ENCODE data around the gene ZNF292.

The ZNF292 gene

DNA sequence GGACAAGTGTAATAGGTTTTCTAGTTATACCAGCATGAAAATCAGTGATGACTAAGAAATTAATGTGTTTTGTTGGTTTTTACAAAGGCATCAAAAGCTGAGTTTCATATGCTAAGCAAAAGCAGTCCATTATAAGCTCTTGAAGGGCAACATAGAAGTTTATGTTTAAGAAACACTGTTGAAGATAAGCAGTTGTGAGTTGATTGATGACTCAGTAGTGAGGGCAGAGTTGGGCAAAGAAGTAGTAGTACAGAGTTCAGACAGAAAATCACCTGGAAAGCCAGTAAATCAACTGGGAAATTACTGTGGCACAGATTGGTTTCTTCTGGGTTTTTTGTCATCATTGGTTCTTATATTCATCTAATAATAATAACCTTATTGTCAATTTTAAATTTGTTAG, 89.0 kb downstream of the ZNF292 start:
- peaks cover 18 to 31% of the 10 kb centered on the region in 2 donors for H3K36me3 ChIP-seq (ENCODE audit: control insufficient read depth in 1 of 2, insufficient read depth in 2 of 2, low read length in 2 of 2)
- H3K27me3 ChIP-seq (ENCODE audit: low read depth, low read length), result no peaks in the 10 kb centered on the region
- no peaks in the 10 kb centered on the region for H3K4me1 ChIP-seq (ENCODE audit: control insufficient read depth in 1 of 2, insufficient read depth in 2 of 2, low read length in 2 of 2)
- no peaks in the 10 kb centered on the region for H3K9me3 ChIP-seq (ENCODE audit: control insufficient read depth in 1 of 2, low read length in 2 of 2)
- H3K27ac ChIP-seq (ENCODE audit: low read length), result no peak overlapping the region
- H3K4me3 ChIP-seq (ENCODE audit: low read depth in 1 of 2, low read length in 2 of 2), result no peak overlapping the region

DNA sequence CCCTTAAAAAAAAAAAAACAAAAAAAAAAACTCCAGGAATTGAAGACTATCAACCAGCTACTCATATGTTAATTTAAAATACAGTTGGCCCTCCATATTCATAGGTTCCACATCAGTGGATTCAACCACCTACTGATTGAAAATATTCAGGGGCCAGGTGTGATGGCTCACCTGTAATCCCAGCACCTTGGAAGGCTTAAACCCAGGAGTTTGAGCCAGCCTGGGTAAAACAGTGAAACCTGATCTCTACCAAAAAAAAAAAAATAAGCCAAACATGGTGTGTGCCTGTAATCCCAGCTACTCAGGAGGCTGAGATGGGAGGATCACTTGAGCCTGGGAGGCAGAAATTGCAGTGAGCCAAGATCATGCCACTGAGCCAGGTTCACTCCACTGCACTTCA, 94.7 kb downstream of the ZNF292 start:
- no peaks in the 10 kb centered on the region for H3K4me1 ChIP-seq (ENCODE audit: control insufficient read depth in 1 of 2, insufficient read depth in 2 of 2, low read length in 2 of 2)
- H3K4me3 ChIP-seq (ENCODE audit: low read depth in 1 of 2, low read length in 2 of 2), result no peak overlapping the region
- peaks cover 28 to 55% of the 10 kb centered on the region in 2 donors for H3K36me3 ChIP-seq (ENCODE audit: control insufficient read depth in 1 of 2, insufficient read depth in 2 of 2, low read length in 2 of 2)
- H3K27ac ChIP-seq (ENCODE audit: low read length), result no peak overlapping the region
- no peaks in the 10 kb centered on the region for H3K9me3 ChIP-seq (ENCODE audit: control insufficient read depth in 1 of 2, low read length in 2 of 2)
- H3K27me3 ChIP-seq (ENCODE audit: low read depth, low read length), result no peaks in the 10 kb centered on the region

- Histone ChIP-seq H3K27ac (ENCODE audit: low read length) (no peak overlapping the region), H3K4me1 (ENCODE audit: control insufficient read depth in 1 of 2, insufficient read depth in 2 of 2, low read length in 2 of 2) (no peaks in the 10 kb centered on the region), H3K9me3 (ENCODE audit: control insufficient read depth in 1 of 2, low read length in 2 of 2) (no peaks in the 10 kb centered on the region), H3K4me3 (ENCODE audit: low read depth in 1 of 2, low read length in 2 of 2) (no peak overlapping the region), H3K36me3 (ENCODE audit: control insufficient read depth in 1 of 2, insufficient read depth in 2 of 2, low read length in 2 of 2) (peaks cover 39 to 65% of the 10 kb centered on the region in 2 donors), H3K27me3 (ENCODE audit: low read depth, low read length) (no peaks in the 10 kb centered on the region)
Observed at GRCh38 chr6:87251225-87251624, 95.9 kb downstream of the ZNF292 start.

DNA sequence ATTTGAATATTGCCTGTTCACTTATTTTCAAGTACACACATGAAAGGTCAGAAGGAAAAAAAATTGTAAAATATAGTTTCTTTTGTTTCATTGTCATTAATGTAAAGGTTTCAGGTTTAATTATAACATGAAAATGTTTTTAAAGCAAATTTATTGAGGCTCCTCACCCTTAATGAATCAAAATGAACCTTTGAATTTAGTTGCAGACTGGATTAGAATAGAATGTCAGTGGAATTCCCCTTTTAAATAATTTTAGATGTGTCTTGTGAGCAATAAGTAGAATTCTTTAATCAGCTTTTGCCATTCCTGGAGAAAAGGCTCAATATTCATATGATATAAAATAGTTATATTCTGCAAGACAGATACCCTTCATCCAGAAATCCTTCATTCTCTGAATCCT, 96.4 kb downstream of the ZNF292 start:
- Histone ChIP-seq H3K27ac (ENCODE audit: low read length) (no peak overlapping the region), H3K9me3 (ENCODE audit: control insufficient read depth in 1 of 2, low read length in 2 of 2) (no peaks in the 10 kb centered on the region), H3K4me3 (ENCODE audit: low read depth in 1 of 2, low read length in 2 of 2) (no peak overlapping the region), H3K36me3 (ENCODE audit: control insufficient read depth in 1 of 2, insufficient read depth in 2 of 2, low read length in 2 of 2) (peaks cover 43 to 65% of the 10 kb centered on the region in 2 donors), H3K4me1 (ENCODE audit: control insufficient read depth in 1 of 2, insufficient read depth in 2 of 2, low read length in 2 of 2) (no peaks in the 10 kb centered on the region), H3K27me3 (ENCODE audit: low read depth, low read length) (no peaks in the 10 kb centered on the region)

- no peak overlapping the region for H3K27ac ChIP-seq (ENCODE audit: low read length)
- peaks cover 41 to 58% of the 10 kb centered on the region in 2 donors for H3K36me3 ChIP-seq (ENCODE audit: control insufficient read depth in 1 of 2, insufficient read depth in 2 of 2, low read length in 2 of 2)
- no peaks in the 10 kb centered on the region for H3K27me3 ChIP-seq (ENCODE audit: low read depth, low read length)
- no peaks in the 10 kb centered on the region for H3K4me1 ChIP-seq (ENCODE audit: control insufficient read depth in 1 of 2, insufficient read depth in 2 of 2, low read length in 2 of 2)
- H3K9me3 ChIP-seq (ENCODE audit: control insufficient read depth in 1 of 2, low read length in 2 of 2), result no peaks in the 10 kb centered on the region
- H3K4me3 ChIP-seq (ENCODE audit: low read depth in 1 of 2, low read length in 2 of 2), result no peak overlapping the region
Observed at GRCh38 chr6:87257046-87257445, 101.7 kb downstream of the ZNF292 start.

GRCh38 chr6:87257565-87257964, 102.2 kb downstream of the ZNF292 start:
- Histone ChIP-seq H3K27me3 (ENCODE audit: low read depth, low read length) (no peaks in the 10 kb centered on the region), H3K27ac (ENCODE audit: low read length) (no peak overlapping the region), H3K9me3 (ENCODE audit: control insufficient read depth in 1 of 2, low read length in 2 of 2) (no peaks in the 10 kb centered on the region), H3K4me1 (ENCODE audit: control insufficient read depth in 1 of 2, insufficient read depth in 2 of 2, low read length in 2 of 2) (no peaks in the 10 kb centered on the region), H3K36me3 (ENCODE audit: control insufficient read depth in 1 of 2, insufficient read depth in 2 of 2, low read length in 2 of 2) (peaks cover 41 to 53% of the 10 kb centered on the region in 2 donors), H3K4me3 (ENCODE audit: low read depth in 1 of 2, low read length in 2 of 2) (no peak overlapping the region)

DNA sequence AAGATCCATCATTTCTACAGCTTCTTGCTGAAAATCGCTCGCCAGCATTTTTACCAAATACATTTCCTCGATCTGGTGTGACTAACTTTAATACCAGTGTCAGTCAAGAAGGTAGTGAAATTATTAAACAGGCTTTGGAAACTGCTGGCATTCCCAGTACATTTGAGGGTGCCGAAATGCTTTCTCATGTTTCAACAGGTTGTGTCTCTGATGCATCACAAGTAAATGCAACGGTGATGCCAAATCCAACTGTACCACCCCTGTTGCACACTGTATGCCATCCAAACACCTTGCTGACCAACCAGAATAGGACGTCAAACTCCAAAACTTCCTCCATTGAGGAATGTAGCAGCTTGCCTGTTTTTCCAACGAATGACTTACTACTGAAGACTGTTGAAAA, 102.6 kb downstream of the ZNF292 start:
- H3K9me3 ChIP-seq (ENCODE audit: control insufficient read depth in 1 of 2, low read length in 2 of 2), result no peaks in the 10 kb centered on the region
- H3K36me3 ChIP-seq (ENCODE audit: control insufficient read depth in 1 of 2, insufficient read depth in 2 of 2, low read length in 2 of 2), result peaks cover 41 to 52% of the 10 kb centered on the region in 2 donors
- no peak overlapping the region for H3K4me3 ChIP-seq (ENCODE audit: low read depth in 1 of 2, low read length in 2 of 2)
- no peak overlapping the region for H3K27ac ChIP-seq (ENCODE audit: low read length)
- no peaks in the 10 kb centered on the region for H3K4me1 ChIP-seq (ENCODE audit: control insufficient read depth in 1 of 2, insufficient read depth in 2 of 2, low read length in 2 of 2)
- H3K27me3 ChIP-seq (ENCODE audit: low read depth, low read length), result no peaks in the 10 kb centered on the region

DNA sequence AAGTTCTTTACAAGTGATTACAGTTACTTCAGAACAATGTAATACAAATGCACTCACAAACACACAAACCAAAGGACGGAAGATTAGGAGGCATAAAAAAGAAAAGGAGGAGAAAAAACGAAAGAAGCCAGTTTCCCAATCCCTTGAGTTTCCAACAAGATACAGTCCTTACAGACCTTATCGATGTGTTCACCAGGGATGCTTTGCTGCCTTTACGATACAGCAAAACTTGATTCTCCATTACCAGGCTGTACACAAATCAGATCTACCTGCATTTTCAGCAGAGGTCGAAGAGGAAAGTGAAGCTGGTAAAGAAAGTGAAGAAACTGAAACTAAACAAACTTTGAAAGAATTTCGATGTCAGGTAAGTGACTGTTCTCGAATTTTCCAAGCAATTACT, 104.4 kb downstream of the ZNF292 start:
- H3K27ac ChIP-seq (ENCODE audit: low read length), result no peak overlapping the region
- no peaks in the 10 kb centered on the region for H3K27me3 ChIP-seq (ENCODE audit: low read depth, low read length)
- H3K36me3 ChIP-seq (ENCODE audit: control insufficient read depth in 1 of 2, insufficient read depth in 2 of 2, low read length in 2 of 2), result peaks cover 31 to 35% of the 10 kb centered on the region in 2 donors
- H3K4me1 ChIP-seq (ENCODE audit: control insufficient read depth in 1 of 2, insufficient read depth in 2 of 2, low read length in 2 of 2), result no peaks in the 10 kb centered on the region
- H3K4me3 ChIP-seq (ENCODE audit: low read depth in 1 of 2, low read length in 2 of 2), result no peak overlapping the region
- no peaks in the 10 kb centered on the region for H3K9me3 ChIP-seq (ENCODE audit: control insufficient read depth in 1 of 2, low read length in 2 of 2)

- Histone ChIP-seq H3K27ac (ENCODE audit: low read length) (no peak overlapping the region), H3K4me1 (ENCODE audit: control insufficient read depth in 1 of 2, insufficient read depth in 2 of 2, low read length in 2 of 2) (no peaks in the 10 kb centered on the region), H3K36me3 (ENCODE audit: control insufficient read depth in 1 of 2, insufficient read depth in 2 of 2, low read length in 2 of 2) (peaks cover 14 to 17% of the 10 kb centered on the region in 2 donors), H3K9me3 (ENCODE audit: control insufficient read depth in 1 of 2, low read length in 2 of 2) (no peaks in the 10 kb centered on the region), H3K27me3 (ENCODE audit: low read depth, low read length) (no peaks in the 10 kb centered on the region), H3K4me3 (ENCODE audit: low read depth in 1 of 2, low read length in 2 of 2) (no peak overlapping the region)
Observed at GRCh38 chr6:87261534-87261933, 106.2 kb downstream of the ZNF292 start.

DNA sequence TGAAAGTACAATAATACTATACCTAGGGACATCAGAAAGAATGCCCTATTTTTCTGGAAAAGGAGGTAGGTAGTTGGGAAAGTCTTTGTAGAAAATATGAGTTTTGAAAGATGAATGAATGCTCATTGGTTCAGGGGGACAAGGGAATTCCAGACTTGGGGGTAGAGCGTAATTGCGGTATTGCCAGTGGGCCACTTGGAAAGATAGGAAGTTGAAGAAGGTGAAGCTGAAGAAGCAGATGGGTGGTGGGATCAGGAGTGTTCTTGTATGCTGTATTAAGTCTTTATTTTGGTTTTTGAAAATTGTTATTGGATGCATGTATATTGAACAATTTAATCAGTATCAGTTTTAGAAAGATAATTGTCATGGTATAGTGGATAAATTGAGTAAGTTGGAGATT, 109.1 kb downstream of the ZNF292 start:
- H3K27ac ChIP-seq (ENCODE audit: low read length), result no peak overlapping the region
- no peaks in the 10 kb centered on the region for H3K9me3 ChIP-seq (ENCODE audit: control insufficient read depth in 1 of 2, low read length in 2 of 2)
- H3K4me1 ChIP-seq (ENCODE audit: control insufficient read depth in 1 of 2, insufficient read depth in 2 of 2, low read length in 2 of 2), result no peaks in the 10 kb centered on the region
- H3K4me3 ChIP-seq (ENCODE audit: low read depth in 1 of 2, low read length in 2 of 2), result no peak overlapping the region
- H3K36me3 ChIP-seq (ENCODE audit: control insufficient read depth in 1 of 2, insufficient read depth in 2 of 2, low read length in 2 of 2), result no peaks in the 10 kb centered on the region
- H3K27me3 ChIP-seq (ENCODE audit: low read depth, low read length), result no peaks in the 10 kb centered on the region

- H3K36me3 ChIP-seq (ENCODE audit: control insufficient read depth in 1 of 2, insufficient read depth in 2 of 2, low read length in 2 of 2), result no peaks in the 10 kb centered on the region
Observed at GRCh38 chr6:87274660-87275274, 119.4 kb downstream of the ZNF292 start.

GRCh38 chr6:87276624-87277023, 121.3 kb downstream of the ZNF292 start:
- Histone ChIP-seq H3K36me3 (ENCODE audit: control insufficient read depth in 1 of 2, insufficient read depth in 2 of 2, low read length in 2 of 2) (no peaks in the 10 kb centered on the region), H3K27me3 (ENCODE audit: low read depth, low read length) (no peaks in the 10 kb centered on the region), H3K27ac (ENCODE audit: low read length) (no peak overlapping the region), H3K4me3 (ENCODE audit: low read depth in 1 of 2, low read length in 2 of 2) (no peak overlapping the region), H3K4me1 (ENCODE audit: control insufficient read depth in 1 of 2, insufficient read depth in 2 of 2, low read length in 2 of 2) (peaks cover 0 to 6% of the 10 kb centered on the region in 2 donors), H3K9me3 (ENCODE audit: control insufficient read depth in 1 of 2, low read length in 2 of 2) (no peaks in the 10 kb centered on the region)

More at GRCh38 chr6:87274660-87275274, 119.4 kb downstream of the ZNF292 start:
- peaks cover 0 to 6% of the 10 kb centered on the region in 2 donors for H3K4me1 ChIP-seq (ENCODE audit: control insufficient read depth in 1 of 2, insufficient read depth in 2 of 2, low read length in 2 of 2)
- H3K27me3 ChIP-seq (ENCODE audit: low read depth, low read length), result no peaks in the 10 kb centered on the region
- no peak overlapping the region for H3K4me3 ChIP-seq (ENCODE audit: low read depth in 1 of 2, low read length in 2 of 2)
- no peak overlapping the region for H3K27ac ChIP-seq (ENCODE audit: low read length)
- no peaks in the 10 kb centered on the region for H3K9me3 ChIP-seq (ENCODE audit: control insufficient read depth in 1 of 2, low read length in 2 of 2)
